ENCODE data around the gene CLCN7. TPM values are rescaled to one million over a fixed set of nuclear protein-coding genes. Genes with fewer than 3 reads are reported as not detected.
"Not testable (repeated sequence)": the region's sequence is repeated elsewhere in the genome, so short reads cannot be mapped to it uniquely, and the experiment has no call there.

The CLCN7 gene
- total and polyA plus RNA-seq, 2 of the 13 experiments (the other 11 are each of a cell fraction or from before 2014, with no cell fraction given): 24.6 to 25.1 TPM

DNA sequence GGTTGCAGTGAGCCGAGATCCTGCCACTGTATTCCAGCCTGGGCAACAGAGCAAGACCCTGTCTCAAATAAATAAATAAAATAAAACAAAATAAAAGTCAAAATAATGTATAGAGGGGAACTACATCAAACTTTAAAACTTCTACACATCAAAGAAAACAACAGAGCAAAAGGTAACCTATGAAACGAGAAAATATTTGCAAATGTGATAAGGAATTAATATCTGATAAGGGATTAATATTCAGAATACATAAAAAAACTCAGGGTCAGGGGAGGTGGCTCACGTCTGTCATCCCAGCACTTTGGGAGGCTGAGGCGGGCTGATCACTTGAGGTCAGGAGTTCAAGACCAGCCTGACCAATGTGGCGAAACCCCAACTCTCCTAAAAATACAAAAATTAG lies 5.7 kb downstream of the CLCN7 start:
- Histone ChIP-seq H3K79me2 (ENCODE audit: insufficient read depth, low read length) (peaks cover 36% of the 10 kb centered on the region), H3K4me1 (ENCODE audit: insufficient read depth, low read length) (peaks cover 41% of the 10 kb centered on the region)
- H3K4me2 ChIP-seq (ENCODE audit: low read depth, low read length); intact Hi-C loops (cut with micrococcal nuclease; ENCODE audit: unreplicated experiment); H3K36me3 ChIP-seq (replicated peaks in 1 of 2; ENCODE audit: control insufficient read depth in 1 of 2, insufficient read depth in 2 of 2, low read length in 2 of 2); CTCF ChIA-PET (ENCODE audit: low intra/inter-chr PET ratio, low total read pairs); H3K4me3 ChIP-seq (replicated peaks in 1 of 3; ENCODE audit: insufficient read depth in 1 of 3, low read depth in 2 of 3, low read length in 3 of 3); BruUV-seq (replicated peaks); H3K9me3 ChIP-seq (ENCODE audit: low read length); H2AFZ ChIP-seq (ENCODE audit: low read length); FAIRE-seq; H4K20me1 ChIP-seq (ENCODE audit: insufficient read depth, low read length); in situ Hi-C loops (cut with HindIII; ENCODE audit: extremely low pct_ligation_motif_present, low pct_unique_long_range_greater_than_20kb); DNase-seq (ENCODE audit: low spot score); ATAC-seq; H3K27ac ChIP-seq (ENCODE audit: extremely low read length, insufficient read depth, low read length); H3K27me3 ChIP-seq (ENCODE audit: control insufficient read depth in 1 of 2, insufficient read depth in 2 of 2, low read length in 2 of 2); H3K9ac ChIP-seq (ENCODE audit: insufficient read depth, low read depth, low read length); POLR2A ChIA-PET: not testable (repeated sequence)
- WGBS (ENCODE audit: low lambda C conversion rate): 85% methylated on average over 5 of the region's 5 CpGs

DNA sequence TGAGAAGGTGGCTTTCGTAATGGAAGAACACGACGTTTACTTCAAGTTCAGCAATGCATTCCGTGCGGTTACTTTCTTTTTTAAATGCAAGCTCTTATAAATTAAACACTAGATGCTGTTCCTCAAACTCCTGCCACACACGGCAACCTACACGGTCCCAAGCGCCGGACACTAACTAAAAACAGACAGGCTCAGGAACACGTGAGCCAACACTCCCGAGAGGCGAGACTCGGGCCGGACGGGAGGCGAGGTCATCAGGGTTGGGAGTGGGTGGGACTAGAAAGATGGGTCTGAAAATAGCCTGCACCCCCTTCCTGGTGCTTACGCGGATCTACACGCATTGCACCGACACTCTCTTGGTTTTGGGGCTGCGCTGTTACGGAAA lies 6.4 kb downstream of the CLCN7 start:
- Histone ChIP-seq H3K36me3 (replicated peaks in 1 of 2; ENCODE audit: control insufficient read depth in 1 of 2, insufficient read depth in 2 of 2, low read length in 2 of 2) (peaks cover 0 to 1% of the 10 kb centered on the region in 2 experiments; a peak in 1 of 5 replicates), H4K20me1 (ENCODE audit: insufficient read depth, low read length) (no peaks in the 10 kb centered on the region), H3K9ac (ENCODE audit: insufficient read depth, low read depth, low read length) (no peak overlapping the region), H3K4me1 (ENCODE audit: insufficient read depth, low read length) (peaks cover 34% of the 10 kb centered on the region), H2AFZ (ENCODE audit: low read length) (no peak overlapping the region), H3K4me2 (ENCODE audit: low read depth, low read length) (no peak overlapping the region), H3K79me2 (ENCODE audit: insufficient read depth, low read length) (peaks cover 31% of the 10 kb centered on the region), H3K27ac (ENCODE audit: extremely low read length, insufficient read depth, low read length) (no peak overlapping the region), H3K9me3 (ENCODE audit: low read length) (no peaks in the 10 kb centered on the region), H3K27me3 (ENCODE audit: control insufficient read depth in 1 of 2, insufficient read depth in 2 of 2, low read length in 2 of 2) (no peaks in the 10 kb centered on the region), H3K4me3 (replicated peaks in 1 of 3; ENCODE audit: insufficient read depth in 1 of 3, low read depth in 2 of 3, low read length in 3 of 3) (no peak overlapping the region)
- in situ Hi-C loops (cut with HindIII; ENCODE audit: extremely low pct_ligation_motif_present, low pct_unique_long_range_greater_than_20kb): no loop called here
- DNase-seq (ENCODE audit: low spot score) (no peak), ATAC-seq (no peak), FAIRE-seq (no peak)
- intact Hi-C loops (cut with micrococcal nuclease; ENCODE audit: unreplicated experiment): no loop called here
- no TSS peak for BruUV-seq (replicated peaks)
- CTCF ChIA-PET (ENCODE audit: low intra/inter-chr PET ratio, low total read pairs): no interaction called here
- POLR2A ChIA-PET: no interaction called here
- 95% methylated on average over 22 of the region's 22 CpGs for WGBS (ENCODE audit: low lambda C conversion rate)
- TF ChIP-seq, protein P1, sequence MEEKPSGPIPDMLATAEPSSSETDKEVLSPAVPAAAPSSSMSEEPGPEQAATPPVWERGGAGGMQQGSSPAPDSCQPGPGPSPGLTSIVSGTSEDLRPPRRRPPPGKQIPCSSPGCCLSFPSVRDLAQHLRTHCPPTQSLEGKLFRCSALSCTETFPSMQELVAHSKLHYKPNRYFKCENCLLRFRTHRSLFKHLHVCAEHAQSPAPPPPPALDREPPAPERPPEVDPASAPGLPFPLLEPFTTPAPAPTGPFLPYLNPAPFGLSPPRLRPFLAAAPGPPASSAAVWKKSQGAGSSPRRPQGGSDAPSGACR (CRISPR knock-in tag; IDR thresholded peaks at IDR 0.05): no peak
- TF ChIP-seq ZNF543 (CRISPR knock-in tag; IDR thresholded peaks at IDR 0.05) (no peak), TARDBP (CRISPR knock-in tag; IDR thresholded peaks at IDR 0.05) (no peak), RARG (CRISPR knock-in tag; IDR thresholded peaks at IDR 0.05; ENCODE audit: low read depth) (no peak), NCOA1 (CRISPR knock-in tag; IDR thresholded peaks at IDR 0.05) (no peak), ATAD3A (CRISPR knock-in tag; IDR thresholded peaks at IDR 0.05) (no peak), NFE2 (CRISPR knock-in tag; IDR thresholded peaks at IDR 0.05) (no peak), ZNF468 (CRISPR knock-in tag; IDR thresholded peaks at IDR 0.05) (no peak), ZNF768 (CRISPR knock-in tag; IDR thresholded peaks at IDR 0.05) (no peak), ZNF652 (CRISPR knock-in tag; IDR thresholded peaks at IDR 0.05; ENCODE audit: borderline replicate concordance, low read depth) (no peak), ZNF816 (CRISPR knock-in tag; IDR thresholded peaks at IDR 0.05; ENCODE audit: borderline replicate concordance) (no peak), TBX2 (CRISPR knock-in tag; IDR thresholded peaks at IDR 0.05; ENCODE audit: borderline replicate concordance) (no peak), CREM (IDR thresholded peaks at IDR 0.05) (no peak), CREM (CRISPR knock-in tag; IDR thresholded peaks at IDR 0.05) (no peak), ZNF274 (CRISPR knock-in tag; IDR thresholded peaks at IDR 0.05) (no peak), TBP (CRISPR knock-in tag; IDR thresholded peaks at IDR 0.05) (no peak), RFX3 (CRISPR knock-in tag; IDR thresholded peaks at IDR 0.05) (no peak)
- TF ChIP-seq, protein P2, sequence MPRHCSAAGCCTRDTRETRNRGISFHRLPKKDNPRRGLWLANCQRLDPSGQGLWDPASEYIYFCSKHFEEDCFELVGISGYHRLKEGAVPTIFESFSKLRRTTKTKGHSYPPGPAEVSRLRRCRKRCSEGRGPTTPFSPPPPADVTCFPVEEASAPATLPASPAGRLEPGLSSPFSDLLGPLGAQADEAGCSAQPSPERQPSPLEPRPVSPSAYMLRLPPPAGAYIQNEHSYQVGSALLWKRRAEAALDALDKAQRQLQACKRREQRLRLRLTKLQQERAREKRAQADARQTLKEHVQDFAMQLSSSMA (CRISPR knock-in tag; IDR thresholded peaks at IDR 0.05): no peak
- TF ChIP-seq, protein P3, sequence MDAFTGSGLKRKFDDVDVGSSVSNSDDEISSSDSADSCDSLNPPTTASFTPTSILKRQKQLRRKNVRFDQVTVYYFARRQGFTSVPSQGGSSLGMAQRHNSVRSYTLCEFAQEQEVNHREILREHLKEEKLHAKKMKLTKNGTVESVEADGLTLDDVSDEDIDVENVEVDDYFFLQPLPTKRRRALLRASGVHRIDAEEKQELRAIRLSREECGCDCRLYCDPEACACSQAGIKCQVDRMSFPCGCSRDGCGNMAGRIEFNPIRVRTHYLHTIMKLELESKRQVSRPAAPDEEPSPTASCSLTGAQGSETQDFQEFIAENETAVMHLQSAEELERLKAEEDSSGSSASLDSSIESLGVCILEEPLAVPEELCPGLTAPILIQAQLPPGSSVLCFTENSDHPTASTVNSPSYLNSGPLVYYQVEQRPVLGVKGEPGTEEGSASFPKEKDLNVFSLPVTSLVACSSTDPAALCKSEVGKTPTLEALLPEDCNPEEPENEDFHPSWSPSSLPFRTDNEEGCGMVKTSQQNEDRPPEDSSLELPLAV (CRISPR knock-in tag; conservative IDR thresholded peaks at IDR 0.05; ENCODE audit: low read depth): no peak
